Bronchial epithelial cell (primary cell): ENCODE measurements around the gene NSMCE3. TPM values are rescaled to one million over a fixed set of nuclear protein-coding genes. Genes with fewer than 3 reads are reported as not detected.

Experiments used
- DNase-seq: peaks from one replicate; pipeline ENCODE4 v3.0.0-alpha.2; 2010; ENCODE audit warnings: low read depth
- FAIRE-seq: peaks from 2 replicates; lab custom pipeline; 2011; peaks lifted over from hg19 to GRCh38; lab: Jason Lieb, UNC
- H3K27me3 ChIP-seq: 2 replicates; pipeline ENCODE4 v1.5.1; 2011; ENCODE audit warnings: low read length; ENCODE audit not compliant: control insufficient read depth, insufficient read depth
- H3K36me3 ChIP-seq: 2 replicates; pipeline ENCODE4 v1.5.1; 2011; ENCODE audit warnings: low read length; ENCODE audit not compliant: control insufficient read depth, insufficient read depth
- H3K4me3 ChIP-seq: 2 replicates; pipeline ENCODE4 v1.5.1; 2011; ENCODE audit warnings: mild to moderate bottlenecking, low read depth, low read length, control low read depth
- total RNA-seq: library from RNA; depleted of rRNA; stranded (reverse); fragments of >200 nt; gene quantifications from 2 replicates; pipeline ENCODE4 v1.2.1, GENCODE V29; 2014
- TF ChIP-seq, protein P1 (sequence below): IDR thresholded peaks from 2 replicates; pipeline ENCODE4 v1.5.1; 2011; ENCODE audit warnings: mild to moderate bottlenecking, moderate library complexity, low read length, control low read depth, inconsistent platforms; ENCODE audit not compliant: insufficient read depth, severe bottlenecking

Gene NSMCE3
- total RNA-seq, 1 donor from 2014 or later: 4.7 TPM

DNA sequence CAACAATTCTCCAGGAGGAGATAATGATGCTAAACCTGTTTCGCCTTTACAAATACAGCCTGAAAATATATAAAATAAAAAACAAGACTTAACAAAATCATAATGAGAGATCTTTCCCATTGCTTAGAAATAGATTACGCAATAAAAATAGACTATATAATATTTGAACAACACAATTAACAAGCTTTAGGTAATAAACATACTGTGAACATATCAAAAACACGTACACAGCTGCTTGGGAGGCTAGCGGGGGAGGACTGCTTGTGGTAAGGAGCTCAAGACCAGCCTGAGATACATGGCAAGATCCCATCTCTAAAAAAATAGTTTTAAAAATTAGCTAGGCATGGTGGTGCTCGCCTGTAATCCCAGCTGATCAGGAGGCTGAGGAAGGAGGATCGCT, 8.7 kb downstream of the NSMCE3 start:
- TF ChIP-seq, protein P1, sequence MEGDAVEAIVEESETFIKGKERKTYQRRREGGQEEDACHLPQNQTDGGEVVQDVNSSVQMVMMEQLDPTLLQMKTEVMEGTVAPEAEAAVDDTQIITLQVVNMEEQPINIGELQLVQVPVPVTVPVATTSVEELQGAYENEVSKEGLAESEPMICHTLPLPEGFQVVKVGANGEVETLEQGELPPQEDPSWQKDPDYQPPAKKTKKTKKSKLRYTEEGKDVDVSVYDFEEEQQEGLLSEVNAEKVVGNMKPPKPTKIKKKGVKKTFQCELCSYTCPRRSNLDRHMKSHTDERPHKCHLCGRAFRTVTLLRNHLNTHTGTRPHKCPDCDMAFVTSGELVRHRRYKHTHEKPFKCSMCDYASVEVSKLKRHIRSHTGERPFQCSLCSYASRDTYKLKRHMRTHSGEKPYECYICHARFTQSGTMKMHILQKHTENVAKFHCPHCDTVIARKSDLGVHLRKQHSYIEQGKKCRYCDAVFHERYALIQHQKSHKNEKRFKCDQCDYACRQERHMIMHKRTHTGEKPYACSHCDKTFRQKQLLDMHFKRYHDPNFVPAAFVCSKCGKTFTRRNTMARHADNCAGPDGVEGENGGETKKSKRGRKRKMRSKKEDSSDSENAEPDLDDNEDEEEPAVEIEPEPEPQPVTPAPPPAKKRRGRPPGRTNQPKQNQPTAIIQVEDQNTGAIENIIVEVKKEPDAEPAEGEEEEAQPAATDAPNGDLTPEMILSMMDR: no peak
- H3K36me3 ChIP-seq: no peaks in the 10 kb centered on the region
- H3K4me3 ChIP-seq: no peak overlapping the region
- no peaks in the 10 kb centered on the region for H3K27me3 ChIP-seq
- DNase-seq (no peak), FAIRE-seq (no peak)

DNA sequence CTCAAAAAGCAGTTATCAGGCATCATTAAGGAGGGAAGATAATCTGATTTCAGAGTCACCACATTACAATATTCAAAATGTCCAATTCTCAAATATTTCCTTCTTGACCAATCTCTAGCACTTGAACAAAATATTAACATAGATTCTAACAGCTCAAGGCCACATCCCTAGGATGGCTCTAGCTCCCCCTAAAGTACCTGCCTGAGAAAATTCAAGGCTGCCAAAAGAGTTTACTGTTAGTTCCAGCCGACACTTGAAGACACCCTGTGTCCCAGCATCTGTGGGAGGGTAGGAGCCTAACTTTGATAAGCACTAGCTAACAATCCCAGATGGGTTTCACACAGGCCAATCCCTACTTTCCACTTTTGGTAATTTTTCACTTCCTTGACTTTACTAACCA, 10.4 kb downstream of the NSMCE3 start:
- Histone ChIP-seq H3K27me3 (no peaks in the 10 kb centered on the region), H3K4me3 (no peak overlapping the region), H3K36me3 (no peaks in the 10 kb centered on the region)
- FAIRE-seq (no peak), DNase-seq (no peak)
- TF ChIP-seq, protein P1: no peak

DNA sequence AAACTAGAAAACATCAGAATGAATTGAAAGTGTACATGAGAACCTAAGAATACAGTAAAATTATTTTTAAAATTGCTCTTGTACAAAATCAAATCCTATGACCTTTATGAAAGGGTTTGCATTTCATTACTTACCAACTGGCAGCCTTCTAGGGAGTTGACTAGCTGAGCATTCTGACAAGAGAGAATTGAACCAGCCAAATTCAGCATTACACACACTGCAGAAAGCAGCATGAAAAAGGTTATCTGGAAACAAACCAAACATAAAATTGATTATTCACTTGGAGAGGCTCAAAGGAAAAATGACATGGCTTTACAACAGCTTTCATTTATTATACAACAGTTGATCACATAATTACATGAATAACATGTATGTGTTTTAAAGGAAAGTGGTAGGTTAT, 17.4 kb downstream of the NSMCE3 start:
- no peak for FAIRE-seq
- H3K4me3 ChIP-seq: no peak overlapping the region

DNA sequence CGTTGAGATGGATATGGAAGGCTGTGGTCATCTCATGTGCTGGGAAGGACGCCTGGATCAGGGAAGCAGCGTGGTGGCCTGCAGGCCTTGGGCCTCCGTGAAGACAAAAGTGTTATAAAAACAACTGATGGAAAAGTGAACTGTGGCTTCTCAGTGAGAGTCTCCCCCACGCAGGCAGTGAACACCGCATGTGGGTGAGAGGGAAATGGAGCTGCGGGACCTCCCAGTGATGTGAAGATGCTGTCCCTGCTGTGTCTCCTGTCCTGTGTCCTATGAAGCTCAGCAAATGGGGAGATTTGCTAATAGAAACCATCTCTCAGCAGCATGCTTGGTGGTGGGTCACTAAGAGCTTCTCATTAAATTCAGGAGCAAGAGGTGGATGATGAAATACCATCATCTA, 25.1 kb downstream of the NSMCE3 start:
- H3K36me3 ChIP-seq: no peaks in the 10 kb centered on the region
- H3K27me3 ChIP-seq: no peaks in the 10 kb centered on the region
- DNase-seq (no peak), FAIRE-seq (no peak)
- TF ChIP-seq, protein P1: no peak
- no peak overlapping the region for H3K4me3 ChIP-seq

More for the DNA sequence above, 17.4 kb downstream of the NSMCE3 start:
- Histone ChIP-seq H3K27me3 (no peaks in the 10 kb centered on the region), H3K36me3 (no peaks in the 10 kb centered on the region)
- TF ChIP-seq, protein P1: no peak
- no peak for DNase-seq

DNA sequence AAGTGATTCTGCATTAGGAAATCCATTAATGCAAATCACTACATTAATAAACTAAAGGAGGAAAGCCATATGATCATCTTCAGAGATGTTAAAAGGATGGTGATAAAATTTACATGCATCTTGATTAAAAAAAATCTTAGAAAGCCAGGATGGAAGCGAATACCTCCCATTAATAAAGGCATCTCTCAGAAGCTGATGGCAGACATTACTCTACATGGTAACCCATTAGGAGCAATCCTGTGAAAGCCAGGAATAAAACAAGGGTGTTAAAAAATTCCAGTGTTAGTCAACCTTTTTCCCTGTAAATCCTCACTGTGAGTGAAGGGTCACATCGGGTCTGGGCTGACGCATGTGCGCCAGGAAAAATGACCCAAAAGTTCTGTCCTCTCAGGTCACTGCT, 25.5 kb downstream of the NSMCE3 start:
- Histone ChIP-seq H3K4me3 (no peak overlapping the region), H3K27me3 (no peaks in the 10 kb centered on the region), H3K36me3 (no peaks in the 10 kb centered on the region)
- no peak for FAIRE-seq
- no peak for DNase-seq
- TF ChIP-seq, protein P1: no peak

DNA sequence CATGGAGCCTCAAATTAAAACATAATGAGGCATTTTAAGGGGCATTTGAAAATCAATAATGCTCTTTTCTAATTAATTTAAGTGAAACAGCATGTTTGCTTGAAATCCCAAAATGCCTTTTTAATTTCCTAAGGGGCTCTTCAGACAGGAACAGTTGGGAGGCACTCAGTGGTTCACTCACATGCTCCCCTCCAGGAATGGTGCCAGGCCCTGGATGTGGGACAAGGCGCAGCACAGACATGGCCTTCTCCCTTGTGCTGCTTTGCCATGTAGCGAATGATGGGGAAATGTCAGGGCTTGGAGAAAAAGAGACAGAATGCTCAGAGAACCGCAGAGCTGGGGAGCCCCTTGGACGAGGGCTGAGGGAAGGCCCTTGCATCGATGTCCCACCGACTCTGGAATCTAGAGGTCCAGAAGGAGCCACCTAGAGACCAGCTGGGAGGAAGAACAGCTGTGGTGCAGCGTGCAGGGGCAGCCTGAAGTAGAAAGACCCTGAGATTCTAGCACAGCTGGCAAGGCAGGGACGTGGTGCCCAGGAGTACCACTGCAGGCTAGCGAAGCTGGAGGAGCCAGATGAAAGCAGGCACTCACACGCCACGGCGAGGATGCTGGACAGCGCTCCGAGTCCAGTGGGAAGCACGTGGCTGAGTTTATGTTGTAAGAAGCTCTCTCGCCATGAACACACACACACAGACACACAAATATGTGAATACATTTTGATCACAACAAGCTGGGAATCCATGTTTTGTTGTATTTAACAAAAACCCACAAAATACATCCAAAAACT, 27.0 kb downstream of the NSMCE3 start:
- TF ChIP-seq, protein P1: no peak
- FAIRE-seq: no peak
- H3K27me3 ChIP-seq: no peaks in the 10 kb centered on the region

More for the DNA sequence above, 27.0 kb downstream of the NSMCE3 start:
- no peaks in the 10 kb centered on the region for H3K36me3 ChIP-seq
- no peak overlapping the region for H3K4me3 ChIP-seq
- DNase-seq: no peak
